Measurements from ENCODE around the gene KIAA1586.

KIAA1586 gene

GRCh38 chr6:57104336-57104735 lies 57.8 kb downstream of the KIAA1586 start:
- DNase-seq (ENCODE audit: low spot score): no peak

Data from left forelimb (tissue), 1 donor.